Measurements from ENCODE around the gene ROBO1.

ROBO1 gene

GRCh38 chr3:79664455-79664854 is 103.3 kb downstream of the ROBO1 start:
- no peak for DNase-seq

GRCh38 chr3:79661896-79662295 is 105.9 kb downstream of the ROBO1 start:
- no peak for DNase-seq

- no peak for DNase-seq
These were observed 110.7 kb downstream of the ROBO1 start for GRCh38 chr3:79657076-79657475.

GRCh38 chr3:79654019-79654418 is 113.8 kb downstream of the ROBO1 start:
- no peak for DNase-seq

DNA sequence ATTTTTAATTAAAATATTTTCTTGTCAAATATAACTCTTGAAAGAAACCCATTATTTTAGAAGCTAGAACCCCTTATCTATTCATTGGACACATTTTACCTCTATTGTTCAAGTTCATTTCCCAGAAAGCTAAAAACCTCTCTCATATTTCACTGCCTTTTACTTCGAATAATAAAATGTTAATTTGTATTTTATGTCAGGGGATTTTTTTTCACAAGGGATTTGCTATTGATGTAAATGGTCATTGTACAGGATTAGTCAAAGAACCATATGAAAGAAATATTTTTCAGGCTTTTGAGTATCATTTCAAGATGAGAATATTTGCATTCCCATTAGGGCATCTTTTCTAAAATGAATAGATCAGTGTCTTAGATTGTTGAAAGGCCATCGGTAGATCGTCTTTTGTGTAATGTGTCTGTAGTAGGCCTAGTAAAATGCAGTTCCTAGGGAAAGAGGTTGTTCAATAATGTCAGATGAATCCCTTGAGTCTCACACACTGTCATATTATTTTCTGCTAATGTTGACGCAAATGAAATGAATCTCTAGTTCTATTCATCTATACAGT is 114.5 kb downstream of the ROBO1 start:
- DNase-seq = no peak

GRCh38 chr3:79651536-79652065 is 116.2 kb downstream of the ROBO1 start:
- DNase-seq = no peak

- no peak for DNase-seq
These were observed 127.9 kb downstream of the ROBO1 start for GRCh38 chr3:79639855-79640254.

DNA sequence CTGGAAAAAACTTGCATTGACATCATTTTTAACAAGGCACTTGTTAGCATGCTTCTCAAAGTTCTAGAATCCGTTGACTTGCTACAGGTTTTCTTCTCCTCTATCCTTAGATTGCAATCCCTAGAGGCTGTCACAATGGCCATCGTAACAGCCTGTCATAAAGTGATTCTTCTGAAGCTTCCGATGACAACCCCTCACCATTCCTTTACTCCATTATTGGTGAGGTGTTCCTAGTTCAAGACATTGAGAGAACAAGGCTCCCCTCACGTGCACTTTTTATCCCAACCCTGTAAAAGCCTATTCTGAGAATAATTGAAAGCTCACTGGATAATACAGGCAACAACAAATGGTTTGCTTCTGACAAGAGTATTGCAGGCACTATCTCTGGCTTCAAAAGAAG is 131.4 kb downstream of the ROBO1 start:
- no peak for DNase-seq

DNA sequence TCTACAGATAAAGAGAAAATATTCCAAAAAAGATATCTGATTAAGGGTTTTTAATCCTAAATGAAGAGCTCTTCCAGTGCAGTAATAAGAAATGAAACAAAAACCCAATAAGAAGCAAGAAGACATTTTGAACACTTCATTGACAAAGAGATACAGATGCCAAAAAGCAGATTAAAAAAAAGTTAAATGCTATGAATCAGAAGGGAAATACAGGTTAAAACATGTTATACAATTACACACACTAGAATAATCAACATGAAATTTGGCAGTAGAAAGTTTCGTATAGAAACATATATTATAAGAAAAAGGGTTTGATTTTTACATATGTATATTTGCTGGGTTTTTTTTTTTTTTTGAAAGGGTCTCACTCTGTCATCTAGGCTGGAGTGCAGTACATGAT is 135.0 kb downstream of the ROBO1 start:
- no peak for DNase-seq

GRCh38 chr3:79618883-79619282 is 148.9 kb downstream of the ROBO1 start:
- DNase-seq = no peak

DNA sequence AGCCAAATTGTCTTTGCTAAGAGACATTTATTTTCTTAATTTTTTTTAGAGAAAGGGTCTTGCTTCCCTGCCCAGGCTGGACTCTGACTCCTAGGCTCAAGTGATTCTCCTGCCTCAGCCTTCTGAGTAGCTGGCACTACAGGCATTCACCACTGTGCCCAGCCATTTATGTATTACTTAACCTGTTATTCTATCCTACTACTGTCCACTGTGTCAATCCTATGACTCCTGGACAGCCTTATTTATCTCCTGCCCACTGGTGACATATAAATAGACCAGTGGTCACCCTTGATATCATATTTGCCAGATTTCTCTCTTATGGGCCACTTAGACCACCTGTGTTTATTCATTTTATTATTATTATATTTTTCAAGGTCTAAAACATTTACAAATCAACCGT is 161.4 kb downstream of the ROBO1 start:
- no peak for DNase-seq

- DNase-seq = no peak
These were observed 163.1 kb downstream of the ROBO1 start for GRCh38 chr3:79604681-79605080.

GRCh38 chr3:79602385-79602784 is 165.4 kb downstream of the ROBO1 start:
- no peak for DNase-seq

DNA sequence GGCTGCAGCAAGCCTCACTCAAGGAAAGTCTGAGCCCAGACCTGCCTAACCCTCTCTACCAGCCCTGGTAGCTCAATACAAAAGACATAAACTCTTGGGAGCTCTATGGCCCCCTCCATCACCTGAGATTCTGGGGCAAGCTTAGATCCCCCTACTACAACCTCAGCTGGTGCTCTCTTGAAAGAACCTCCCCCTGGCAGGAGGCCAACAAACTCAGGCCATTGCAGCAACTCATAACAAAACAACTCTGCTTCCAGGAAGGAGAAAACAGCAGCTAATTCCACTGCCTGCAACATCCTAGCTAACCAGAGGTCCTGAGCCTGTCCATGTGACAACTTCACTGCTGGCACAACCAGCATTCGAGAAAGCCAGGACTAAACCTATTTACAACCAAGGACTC is 169.2 kb downstream of the ROBO1 start:
- no peak for DNase-seq

DNA sequence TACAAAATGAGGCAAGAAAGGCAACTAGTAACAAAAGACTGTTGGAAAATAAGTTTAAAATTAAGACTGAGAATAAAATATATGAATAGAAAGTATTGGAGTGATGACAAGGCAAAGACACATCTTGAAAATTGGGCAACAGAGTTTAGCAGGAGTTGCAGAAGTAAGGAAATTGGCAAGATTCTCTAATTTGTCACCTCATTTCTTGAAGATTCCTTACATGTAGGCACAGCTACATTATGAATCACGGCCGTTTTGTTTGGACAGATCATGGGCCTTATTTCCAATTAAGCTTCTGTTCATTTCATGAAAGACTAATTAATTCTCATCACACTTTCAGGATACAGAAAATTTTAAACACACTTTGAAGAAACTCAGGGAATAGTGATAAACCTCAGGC is 170.1 kb downstream of the ROBO1 start:
- no peak for DNase-seq

DNA sequence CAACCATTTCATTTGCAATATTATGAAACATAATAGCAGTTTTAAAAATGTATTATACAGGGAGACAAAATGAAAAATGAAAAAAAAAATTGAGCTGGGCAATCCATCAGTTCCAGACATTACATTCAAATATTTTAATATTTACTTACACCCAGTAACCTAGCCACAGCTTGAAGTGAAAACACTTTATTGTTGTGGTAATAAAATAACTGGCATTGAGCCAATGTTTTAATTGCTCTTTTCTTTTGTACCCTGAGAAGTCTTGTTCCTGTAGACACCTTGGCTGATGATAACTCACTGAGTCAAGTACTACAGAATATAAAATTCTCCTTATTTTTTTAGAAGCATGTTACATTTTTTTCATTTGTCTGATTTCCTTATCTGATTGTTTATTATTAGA is 180.6 kb downstream of the ROBO1 start:
- DNase-seq = no peak

DNA sequence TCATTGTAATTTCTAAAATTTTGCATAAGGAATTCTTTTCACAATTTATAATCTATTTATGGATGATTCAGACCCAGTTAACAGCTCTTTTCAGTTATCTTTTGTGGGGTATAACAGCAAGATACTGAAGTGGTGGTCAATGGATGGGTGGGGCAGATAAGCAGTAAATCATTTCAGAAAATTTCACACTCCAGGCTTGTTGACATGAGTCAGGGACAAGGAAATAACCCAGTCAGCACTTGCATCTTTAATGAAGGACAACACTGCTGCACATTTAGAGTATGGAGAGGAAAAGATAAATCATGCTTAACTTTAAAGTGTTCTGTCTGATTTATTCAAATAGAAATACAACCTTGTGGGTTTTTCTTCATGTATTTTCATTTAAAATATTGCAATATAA is 181.6 kb downstream of the ROBO1 start:
- no peak for DNase-seq

GRCh38 chr3:79572930-79573329 is 194.9 kb downstream of the ROBO1 start:
- no peak for DNase-seq

DNA sequence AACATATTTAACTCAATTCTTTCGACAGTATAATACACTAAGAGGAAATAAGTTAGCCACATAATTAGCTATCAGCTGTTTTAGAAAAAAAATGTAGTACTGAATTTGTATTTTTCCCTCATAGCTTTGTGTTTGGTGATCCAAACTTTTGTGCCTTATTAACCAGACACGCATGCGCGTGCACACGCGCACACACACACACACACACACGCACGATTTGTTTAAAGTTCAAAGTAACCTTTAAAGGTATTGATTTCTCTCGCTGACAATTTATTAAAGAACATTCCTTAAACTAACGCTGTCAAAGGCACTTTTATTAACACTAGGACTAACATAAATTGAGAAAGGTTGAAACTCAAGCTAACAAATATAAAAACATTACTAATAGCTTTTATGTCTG is 198.9 kb downstream of the ROBO1 start:
- no peak for DNase-seq

- DNase-seq = no peak
These were observed 203.6 kb downstream of the ROBO1 start for GRCh38 chr3:79564192-79564591.

- DNase-seq = no peak
These were observed 207.1 kb downstream of the ROBO1 start for GRCh38 chr3:79560698-79561097.

DNA sequence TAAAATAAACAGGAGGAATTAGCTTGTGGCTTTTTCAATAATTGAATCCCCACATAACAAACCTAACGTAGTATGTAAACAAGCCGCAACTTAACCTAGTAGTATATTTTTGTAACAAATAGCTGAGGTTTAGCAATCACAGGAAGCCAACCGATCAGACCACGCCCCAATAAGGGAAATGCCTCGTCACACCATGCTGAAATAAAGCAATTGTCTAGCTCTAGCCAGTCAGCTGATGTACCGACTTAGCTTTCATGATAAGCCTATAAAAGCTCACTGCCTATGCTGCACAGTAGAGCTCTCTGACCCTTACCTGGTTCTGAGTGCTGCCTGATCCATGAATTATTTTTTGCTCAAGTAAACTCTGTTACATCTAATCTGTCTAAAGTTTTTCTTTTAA is 208.9 kb downstream of the ROBO1 start:
- no peak for DNase-seq

GRCh38 chr3:79555655-79556054 is 212.1 kb downstream of the ROBO1 start:
- DNase-seq = no peak

GRCh38 chr3:79551997-79552396 is 215.8 kb downstream of the ROBO1 start:
- DNase-seq = no peak

- DNase-seq = no peak
These were observed 216.4 kb downstream of the ROBO1 start for GRCh38 chr3:79551321-79551892.
